Measurements from ENCODE around the gene ZNF775. TPM values are rescaled to one million over a fixed set of nuclear protein-coding genes. Genes with fewer than 3 reads are reported as not detected.
A peak's percentile ranks its signal among the peaks of the same experiment; 100 is the strongest.

The ZNF775 gene
- total and polyA plus RNA-seq, 2 of the 13 experiments (the other 11 are each of a cell fraction or from before 2014, with no cell fraction given) = 3.1 to 3.2 TPM

GRCh38 chr7:150371131-150371995 lies 7.8 kb upstream of the ZNF775 start (continued):
- TF ChIP-seq ZNF337 (CRISPR knock-in tag; IDR thresholded peaks at IDR 0.05; ENCODE audit: borderline replicate concordance, low read depth) = no peak
- TF ChIP-seq, protein P1, sequence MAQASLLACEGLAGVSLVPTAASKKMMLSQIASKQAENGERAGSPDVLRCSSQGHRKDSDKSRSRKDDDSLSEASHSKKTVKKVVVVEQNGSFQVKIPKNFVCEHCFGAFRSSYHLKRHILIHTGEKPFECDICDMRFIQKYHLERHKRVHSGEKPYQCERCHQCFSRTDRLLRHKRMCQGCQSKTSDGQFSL (CRISPR knock-in tag; IDR thresholded peaks at IDR 0.05) = no peak
- peak; percentile 90 for TF ChIP-seq HNRNPL (IDR thresholded peaks at IDR 0.05; ENCODE audit: low read depth, low read length)
- TF ChIP-seq, protein P2, sequence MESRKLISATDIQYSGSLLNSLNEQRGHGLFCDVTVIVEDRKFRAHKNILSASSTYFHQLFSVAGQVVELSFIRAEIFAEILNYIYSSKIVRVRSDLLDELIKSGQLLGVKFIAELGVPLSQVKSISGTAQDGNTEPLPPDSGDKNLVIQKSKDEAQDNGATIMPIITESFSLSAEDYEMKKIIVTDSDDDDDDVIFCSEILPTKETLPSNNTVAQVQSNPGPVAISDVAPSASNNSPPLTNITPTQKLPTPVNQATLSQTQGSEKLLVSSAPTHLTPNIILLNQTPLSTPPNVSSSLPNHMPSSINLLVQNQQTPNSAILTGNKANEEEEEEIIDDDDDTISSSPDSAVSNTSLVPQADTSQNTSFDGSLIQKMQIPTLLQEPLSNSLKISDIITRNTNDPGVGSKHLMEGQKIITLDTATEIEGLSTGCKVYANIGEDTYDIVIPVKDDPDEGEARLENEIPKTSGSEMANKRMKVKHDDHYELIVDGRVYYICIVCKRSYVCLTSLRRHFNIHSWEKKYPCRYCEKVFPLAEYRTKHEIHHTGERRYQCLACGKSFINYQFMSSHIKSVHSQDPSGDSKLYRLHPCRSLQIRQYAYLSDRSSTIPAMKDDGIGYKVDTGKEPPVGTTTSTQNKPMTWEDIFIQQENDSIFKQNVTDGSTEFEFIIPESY (CRISPR knock-in tag; IDR thresholded peaks at IDR 0.05) = no peak
- peak; percentile 47 for TF ChIP-seq TAF15 (IDR thresholded peaks at IDR 0.05; ENCODE audit: low read depth, low read length, poor library complexity, severe bottlenecking)
- no peak for TF ChIP-seq SATB2 (CRISPR knock-in tag; IDR thresholded peaks at IDR 0.05)
- no peak for TF ChIP-seq HIVEP1 (CRISPR knock-in tag; IDR thresholded peaks at IDR 0.05)
- no peak for TF ChIP-seq HMG20B (CRISPR knock-in tag; conservative IDR thresholded peaks at IDR 0.05)
- TF ChIP-seq PITX1 (CRISPR knock-in tag; IDR thresholded peaks at IDR 0.05) = no peak
- no peak for TF ChIP-seq ZNF547 (CRISPR knock-in tag; IDR thresholded peaks at IDR 0.05)
- peak; percentile 93 for TF ChIP-seq AGO2 (optimal IDR thresholded peaks at IDR 0.05; ENCODE audit: low read depth, low read length)
- TF ChIP-seq RBFOX2 (IDR thresholded peaks at IDR 0.05; ENCODE audit: low read depth, low read length) = peak; percentile 71
- no peak for TF ChIP-seq ZNF234 (CRISPR knock-in tag; conservative IDR thresholded peaks at IDR 0.05)
- no peak for TF ChIP-seq ZNF724P (CRISPR knock-in tag; IDR thresholded peaks at IDR 0.05; ENCODE audit: borderline replicate concordance)
- peak in 1 of 2 experiments; percentile 36; a peak in 1 of 4 replicates for TF ChIP-seq POLR2A (IDR thresholded peaks at IDR 0.05; ENCODE audit: insufficient read depth in 1 of 2, low read depth in 2 of 2, low read length in 2 of 2)
- no peak for TF ChIP-seq IKZF1 (IDR thresholded peaks at IDR 0.05)
